Transverse colon (tissue), 4 donors: ENCODE measurements around the gene MISP3. TPM values are rescaled to one million over a fixed set of nuclear protein-coding genes. Genes with fewer than 3 reads are reported as not detected.
A peak's percentile ranks its signal among the peaks of the same experiment; 100 is the strongest.

Source experiments
- DNase-seq: peaks from one replicate; pipeline ENCODE4 v3.0.0-alpha.2; 2019
- H3K27ac ChIP-seq, 4 donors: fragments of 200-600 bp; sonication (generic); 2 replicates each; pipeline ENCODE4 v1.5.1; 2016 to 2018; ENCODE audit warnings: inconsistent platforms in 4 of 4
- H3K27me3 ChIP-seq: fragments of 200-600 bp; sonication (generic); 2 replicates; pipeline ENCODE4 v1.5.1; 2017; ENCODE audit warnings: inconsistent platforms
- H3K36me3 ChIP-seq, 4 donors: fragments of 200-600 bp; sonication (generic); 2 replicates each; pipeline ENCODE4 v1.5.1; 2017 to 2019; ENCODE audit warnings: inconsistent platforms in 4 of 4
- H3K4me1 ChIP-seq, 4 donors: fragments of 200-600 bp; sonication (generic); 2 replicates each; pipeline ENCODE4 v1.5.1; 2017 to 2020; ENCODE audit warnings: inconsistent platforms in 4 of 4
- H3K4me3 ChIP-seq, 4 donors: fragments of 200-600 bp; sonication (generic); 1 replicate in 1 of 4; 2 replicates in 3 of 4; pipeline versions ENCODE4 v1.5.1 to v1.6.1; 2017 to 2019; ENCODE audit warnings: inconsistent platforms in 4 of 4
- H3K9me3 ChIP-seq, 2 donors: fragments of 200-600 bp; sonication (generic); 2 replicates each; pipeline ENCODE4 v1.5.1; 2017 to 2019; ENCODE audit warnings: inconsistent platforms in 2 of 2
- CTCF ChIP-seq, 5 experiments: fragments of 200-600 bp in 3 of 5; fragments of 450-650 bp in 2 of 5; sonication (generic) in 3 of 5; IDR thresholded peaks; 1 replicate in 2 of 5; 2 replicates in 3 of 5; pipeline ENCODE4 v1.5.1; 2016 to 2017; ENCODE audit warnings: antibody characterized with exemption in 5 of 5, inconsistent platforms in 3 of 5, mild to moderate bottlenecking in 2 of 5, moderate library complexity in 1 of 5
- EP300 ChIP-seq: sonication (generic); formaldehyde crosslinking; IDR thresholded peaks from one replicate; pipeline ENCODE4 v1.6.1; 2017; ENCODE audit warnings: antibody characterized with exemption, low read depth
- POLR2A ChIP-seq: fragments of 450-650 bp; IDR thresholded peaks from one replicate; pipeline ENCODE4 v1.6.1; 2016; ENCODE audit warnings: antibody characterized with exemption, mild to moderate bottlenecking, moderate library complexity
- POLR2AphosphoS5 ChIP-seq, 3 donors: sonication (generic); formaldehyde crosslinking; IDR thresholded peaks; one replicate each; pipeline ENCODE4 v1.6.1; 2016; ENCODE audit warnings: antibody characterized with exemption in 3 of 3
- WGBS, 2 donors: methylation state at CpG; one replicate each; pipeline ENCODE4 v1.1.5; 2018; ENCODE audit warnings: low coverage in 1 of 2; 5-methylcytosine and 5-hydroxymethylcytosine counted together
- in situ Hi-C, 4 donors: fragments of 200-750 bp; cut with MboI; loops; one replicate each; pipeline versions ENCODE4 v1.15.0 to v1.15.1; 2017; ENCODE audit warnings: low sequenced_read_pairs in 3 of 4, low pct_ligation_motif_present in 1 of 4, low pct_unique_long_range_greater_than_20kb in 1 of 4
- intact Hi-C: fragments of 100-400 bp; cut with DNase I; formaldehyde crosslinking; loops from one replicate; pipeline ENCODE4 v1.15.1; 2023; ENCODE audit warnings: low total_unique reads
- total RNA-seq, 4 donors: library from RNA; depleted of rRNA; stranded (reverse); fragments of >200 nt; gene quantifications; one replicate each; pipeline ENCODE4 v1.1.0, GENCODE V29; 2016

Gene MISP3
- total RNA-seq, 4 donors from 2014 or later: 23.8 to 115 (median 35.8) TPM

- no peaks in the 10 kb centered on the region for H3K36me3 ChIP-seq
- TF ChIP-seq CTCF (IDR thresholded peaks at IDR 0.05) (no peak), POLR2AphosphoS5 (IDR thresholded peaks at IDR 0.05) (no peak), EP300 (no peak), POLR2A (no peak)
- peaks cover 0 to 16% (median 12%) of the 10 kb centered on the region in 4 donors for H3K4me1 ChIP-seq
- in situ Hi-C loops: loop anchor here in 3 of 4 donors (10.0 to 25.0 kb wide), 3 partner anchors 174 to 474 kb away; partner anchors contain the start of gene NANOS3 (in 2 of the 3)
- H3K27me3 ChIP-seq: peaks cover 60% of the 10 kb centered on the region
- H3K9me3 ChIP-seq: no peaks in the 10 kb centered on the region
- no peak overlapping the region for H3K27ac ChIP-seq
- intact Hi-C loops: no loop called here
- no peak for DNase-seq
- H3K4me3 ChIP-seq: no peak overlapping the region
- WGBS, 2 donors: 20 to 51% methylated on average over 1 to 8 of the region's 9 CpGs
Measured at GRCh38 chr19:14061081-14061749, 11.4 kb upstream of the MISP3 start.

- H3K9me3 ChIP-seq: no peaks in the 10 kb centered on the region
- H3K4me1 ChIP-seq: peaks cover 0 to 16% (median 11%) of the 10 kb centered on the region in 4 donors
- no peaks in the 10 kb centered on the region for H3K36me3 ChIP-seq
- in situ Hi-C loops: loop anchor here in 3 of 4 donors (10.0 to 25.0 kb wide), 3 partner anchors 175 to 475 kb away; partner anchors contain the start of gene NANOS3 (in 2 of the 3)
- no peak within 1 kb of the TSS for H3K4me3 ChIP-seq
- intact Hi-C loops: no loop called here
- no peak within 1 kb of the TSS for H3K27ac ChIP-seq
- 54 to 60% methylated on average over 2 to 19 of the region's 19 CpGs for WGBS, 2 donors
- peaks cover 60% of the 10 kb centered on the region for H3K27me3 ChIP-seq
- peak; percentile 35 for DNase-seq
- TF ChIP-seq EP300 (no peak), POLR2AphosphoS5 (IDR thresholded peaks at IDR 0.05) (no peak), CTCF (IDR thresholded peaks at IDR 0.05) (no peak), POLR2A (no peak)
Measured at GRCh38 chr19:14061751-14062557, 10.6 kb upstream of the MISP3 start, which contains the start of gene PALM3. Gene PALM3 (minus strand): TSS chr19:14062076. CDS start chr19:14061980, 96 bp downstream.

GRCh38 chr19:14062558-14062855 is 10.1 kb upstream of the MISP3 start:
- Histone ChIP-seq H3K4me3 (no peak overlapping the region), H3K27ac (no peak overlapping the region), H3K27me3 (peaks cover 54% of the 10 kb centered on the region), H3K4me1 (peaks cover 0 to 15% (median 7%) of the 10 kb centered on the region in 4 donors), H3K9me3 (no peaks in the 10 kb centered on the region), H3K36me3 (no peaks in the 10 kb centered on the region)
- TF ChIP-seq EP300: no peak
- no peak for TF ChIP-seq POLR2AphosphoS5 (IDR thresholded peaks at IDR 0.05)
- TF ChIP-seq POLR2A: no peak
- TF ChIP-seq CTCF (IDR thresholded peaks at IDR 0.05): no peak
- DNase-seq: no peak
- WGBS, 2 donors: 60 to 79% methylated on average over 2 to 5 of the region's 5 CpGs
- intact Hi-C loops: no loop called here
- in situ Hi-C loops: loop anchor here in 3 of 4 donors (10.0 to 25.0 kb wide), 3 partner anchors 175 to 475 kb away; partner anchors contain the start of gene NANOS3 (in 2 of the 3)

GRCh38 chr19:14063105-14063504 is 9.5 kb upstream of the MISP3 start:
- TF ChIP-seq POLR2AphosphoS5 (IDR thresholded peaks at IDR 0.05): no peak
- no peak for TF ChIP-seq EP300
- in situ Hi-C loops (loop anchor here in 3 of 4 donors (10.0 to 25.0 kb wide), 3 partner anchors 176 to 476 kb away; partner anchors contain the start of gene NANOS3 (in 2 of the 3)), intact Hi-C loops (no loop called here)
- no peak overlapping the region for H3K4me3 ChIP-seq
- H3K36me3 ChIP-seq: no peaks in the 10 kb centered on the region
- H3K27me3 ChIP-seq: peaks cover 48% of the 10 kb centered on the region
- H3K9me3 ChIP-seq: no peaks in the 10 kb centered on the region
- 76 to 80% methylated on average over 7 of the region's 7 CpGs for WGBS, 2 donors
- H3K27ac ChIP-seq: no peak overlapping the region
- peaks cover 0 to 10% (median 2%) of the 10 kb centered on the region in 4 donors for H3K4me1 ChIP-seq
- DNase-seq: no peak
